Ishikawa (cell line): ENCODE data around the gene ADGRG3.
A peak's percentile ranks its signal among the peaks of the same experiment; 100 is the strongest.

Experiments used
- CEBPB ChIP-seq: IDR thresholded peaks from 2 replicates; pipeline ENCODE4 v1.6.1; 2012
- CREB1 ChIP-seq: IDR thresholded peaks from 2 replicates; pipeline ENCODE4 v1.6.1; 2012; ENCODE audit warnings: low read depth
- EGR1 ChIP-seq: IDR thresholded peaks from 2 replicates; pipeline ENCODE4 v1.6.1; 2012
- EP300 ChIP-seq: IDR thresholded peaks from 2 replicates; pipeline ENCODE4 v1.6.1; 2012; ENCODE audit warnings: borderline replicate concordance
- FOXM1 ChIP-seq: IDR thresholded peaks from 2 replicates; pipeline ENCODE4 v1.6.1; 2012; ENCODE audit warnings: low read depth, borderline replicate concordance
- MAX ChIP-seq: IDR thresholded peaks from 2 replicates; pipeline ENCODE4 v1.6.1; 2012
- NFIC ChIP-seq: IDR thresholded peaks from 2 replicates; pipeline ENCODE4 v1.6.1; 2012
- RAD21 ChIP-seq: IDR thresholded peaks from 2 replicates; pipeline ENCODE4 v1.6.1; 2012; ENCODE audit warnings: low read depth
- REST ChIP-seq: IDR thresholded peaks from 2 replicates; pipeline ENCODE4 v1.6.1; 2012; ENCODE audit warnings: low read depth, mild to moderate bottlenecking
- TAF1 ChIP-seq: IDR thresholded peaks from 2 replicates; pipeline ENCODE4 v1.6.1; 2012; ENCODE audit warnings: low read depth, mild to moderate bottlenecking
- TCF12 ChIP-seq: IDR thresholded peaks from 2 replicates; pipeline ENCODE4 v1.6.1; 2012; ENCODE audit warnings: low read depth
- TEAD4 ChIP-seq: IDR thresholded peaks from 2 replicates; pipeline ENCODE4 v1.6.1; 2012
- USF1 ChIP-seq: IDR thresholded peaks from 2 replicates; pipeline ENCODE4 v1.6.1; 2012
- YY1 ChIP-seq: IDR thresholded peaks from 2 replicates; pipeline ENCODE4 v1.6.1; 2012; ENCODE audit warnings: low read depth
- ZBTB7A ChIP-seq: IDR thresholded peaks from 2 replicates; pipeline ENCODE4 v1.6.1; 2012; ENCODE audit warnings: low read depth

The ADGRG3 gene

GRCh38 chr16:57734308-57734924 lies 66.3 kb downstream of the ADGRG3 start:
- TF ChIP-seq RAD21 (no peak), TAF1 (no peak), USF1 (no peak), MAX (no peak; the same call in 1 of the 2 replicates), ZBTB7A (no peak), REST (no peak), TCF12 (no peak), NFIC (no peak), TEAD4 (no peak), CEBPB (no peak), YY1 (no peak), EP300 (no peak), EGR1 (no peak)

GRCh38 chr16:57734925-57735754 lies 67.0 kb downstream of the ADGRG3 start:
- TF ChIP-seq ZBTB7A (no peak), YY1 (peak; percentile 99), CEBPB (0 out of 2 replicates have a peak, but pooled peaks have one; percentile 41), TAF1 (peak; percentile 75), USF1 (no peak), EP300 (no peak), EGR1 (no peak; the same call in 1 of the 2 replicates), FOXM1 (peak; percentile 68; the same call in 1 of the 2 replicates), NFIC (no peak), MAX (peak; percentile 42; the same call in 1 of the 2 replicates), REST (no peak), CREB1 (peak; percentile 55; the same call in 1 of the 2 replicates), TCF12 (no peak), RAD21 (no peak), TEAD4 (no peak; the same call in 1 of the 2 replicates)

GRCh38 chr16:57735755-57736418 lies 67.8 kb downstream of the ADGRG3 start, which contains the start of gene KATNB1:
Gene KATNB1 (plus strand): TSS chr16:57735770. CDS start chr16:57737244, 1,474 bp downstream.
- no peak for TF ChIP-seq EGR1
- TF ChIP-seq ZBTB7A = peak; percentile 40; the same call in 1 of the 2 replicates
- TF ChIP-seq MAX = peak; percentile 59; the same call in 1 of the 2 replicates
- no peak for TF ChIP-seq NFIC
- TF ChIP-seq USF1 = peak; percentile 39; the same call in 1 of the 2 replicates
- no peak for TF ChIP-seq TAF1

GRCh38 chr16:57736419-57737351 lies 68.6 kb downstream of the ADGRG3 start:
- TF ChIP-seq USF1 (peak; percentile 30; the same call in 1 of the 2 replicates), TEAD4 (no peak)
